ENCODE measurements around the gene LAMP1.

- TF ChIP-seq, protein P1, sequence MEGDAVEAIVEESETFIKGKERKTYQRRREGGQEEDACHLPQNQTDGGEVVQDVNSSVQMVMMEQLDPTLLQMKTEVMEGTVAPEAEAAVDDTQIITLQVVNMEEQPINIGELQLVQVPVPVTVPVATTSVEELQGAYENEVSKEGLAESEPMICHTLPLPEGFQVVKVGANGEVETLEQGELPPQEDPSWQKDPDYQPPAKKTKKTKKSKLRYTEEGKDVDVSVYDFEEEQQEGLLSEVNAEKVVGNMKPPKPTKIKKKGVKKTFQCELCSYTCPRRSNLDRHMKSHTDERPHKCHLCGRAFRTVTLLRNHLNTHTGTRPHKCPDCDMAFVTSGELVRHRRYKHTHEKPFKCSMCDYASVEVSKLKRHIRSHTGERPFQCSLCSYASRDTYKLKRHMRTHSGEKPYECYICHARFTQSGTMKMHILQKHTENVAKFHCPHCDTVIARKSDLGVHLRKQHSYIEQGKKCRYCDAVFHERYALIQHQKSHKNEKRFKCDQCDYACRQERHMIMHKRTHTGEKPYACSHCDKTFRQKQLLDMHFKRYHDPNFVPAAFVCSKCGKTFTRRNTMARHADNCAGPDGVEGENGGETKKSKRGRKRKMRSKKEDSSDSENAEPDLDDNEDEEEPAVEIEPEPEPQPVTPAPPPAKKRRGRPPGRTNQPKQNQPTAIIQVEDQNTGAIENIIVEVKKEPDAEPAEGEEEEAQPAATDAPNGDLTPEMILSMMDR (IDR thresholded peaks at IDR 0.05), result no peak
- TF ChIP-seq EP300 (IDR thresholded peaks at IDR 0.05), result no peak
Measured at GRCh38 chr13:113349050-113349449, 52.0 kb downstream of the LAMP1 start.

Data from ovary (tissue), 3 donors.